Testis (tissue), 3 donors: ENCODE data around the gene CLK2. TPM values are rescaled to one million over a fixed set of nuclear protein-coding genes. Genes with fewer than 3 reads are reported as not detected.

Source experiments
- DNase-seq: peaks from one replicate; pipeline ENCODE4 v3.0.0-alpha.2; 2019
- H3K27ac ChIP-seq, 2 donors: fragments of 200-600 bp; sonication (generic); one replicate each; pipeline ENCODE4 v1.5.1; 2019
- H3K27me3 ChIP-seq: fragments of 200-600 bp; sonication (generic); one replicate; pipeline ENCODE4 v1.5.1; 2019
- H3K36me3 ChIP-seq: fragments of 200-600 bp; sonication (generic); one replicate; pipeline ENCODE4 v1.5.1; 2017; ENCODE audit warnings: low read depth; ENCODE audit errors: missing control alignments
- H3K4me1 ChIP-seq: fragments of 200-600 bp; sonication (generic); one replicate; pipeline ENCODE4 v1.5.1; 2019
- H3K4me3 ChIP-seq, 2 donors: fragments of 200-600 bp; sonication (generic); one replicate each; pipeline ENCODE4 v1.5.1; 2017 to 2019
- H3K9me3 ChIP-seq: fragments of 200-600 bp; sonication (generic); one replicate; pipeline ENCODE4 v1.5.1; 2017
- POLR2A ChIP-seq: fragments of 450-650 bp; IDR thresholded peaks from one replicate; pipeline ENCODE4 v1.6.1; 2017; ENCODE audit warnings: antibody characterized with exemption, mild to moderate bottlenecking, moderate library complexity
- WGBS, 2 donors: methylation state at CpG; one replicate each; pipeline ENCODE4 v1.1.5; 2018; 5-methylcytosine and 5-hydroxymethylcytosine counted together
- intact Hi-C: fragments of 100-400 bp; cut with DNase I; formaldehyde crosslinking; loops from one replicate; pipeline ENCODE4 v1.15.1; 2023; ENCODE audit warnings: low total_unique reads
- polyA plus RNA-seq: library from polyadenylated mRNA; stranded (reverse); fragments of 350-450 nt; fragmentation: Illumina TruSeq; extraction: RNeasy Lipid Tissue Mini Kit (QIAGEN cat#74804); gene quantifications from one replicate; pipeline ENCODE4 v1.2.3, GENCODE V29; 2014; ENCODE audit warnings: low read depth, low replicate concordance; ENCODE audit not compliant: insufficient read depth
- total RNA-seq, 2 donors: library from RNA; depleted of rRNA; stranded (reverse); fragments of >200 nt; gene quantifications; one replicate each; pipeline ENCODE4 v1.2.3, GENCODE V29; 2016
- TF ChIP-seq, protein P1 (sequence below), 3 experiments: fragments of 450-650 bp in 2 of 3; fragments of 200-600 bp in 1 of 3; sonication (generic) in 1 of 3; IDR thresholded peaks; one replicate each; pipeline ENCODE4 v1.5.1; 2016 to 2019; ENCODE audit warnings: antibody characterized with exemption in 3 of 3, mild to moderate bottlenecking in 2 of 3, moderate library complexity in 1 of 3

CLK2 gene
- total and polyA plus RNA-seq, 3 donors from 2014 or later = 37.0 to 54.1 (median 52.8) TPM

DNA sequence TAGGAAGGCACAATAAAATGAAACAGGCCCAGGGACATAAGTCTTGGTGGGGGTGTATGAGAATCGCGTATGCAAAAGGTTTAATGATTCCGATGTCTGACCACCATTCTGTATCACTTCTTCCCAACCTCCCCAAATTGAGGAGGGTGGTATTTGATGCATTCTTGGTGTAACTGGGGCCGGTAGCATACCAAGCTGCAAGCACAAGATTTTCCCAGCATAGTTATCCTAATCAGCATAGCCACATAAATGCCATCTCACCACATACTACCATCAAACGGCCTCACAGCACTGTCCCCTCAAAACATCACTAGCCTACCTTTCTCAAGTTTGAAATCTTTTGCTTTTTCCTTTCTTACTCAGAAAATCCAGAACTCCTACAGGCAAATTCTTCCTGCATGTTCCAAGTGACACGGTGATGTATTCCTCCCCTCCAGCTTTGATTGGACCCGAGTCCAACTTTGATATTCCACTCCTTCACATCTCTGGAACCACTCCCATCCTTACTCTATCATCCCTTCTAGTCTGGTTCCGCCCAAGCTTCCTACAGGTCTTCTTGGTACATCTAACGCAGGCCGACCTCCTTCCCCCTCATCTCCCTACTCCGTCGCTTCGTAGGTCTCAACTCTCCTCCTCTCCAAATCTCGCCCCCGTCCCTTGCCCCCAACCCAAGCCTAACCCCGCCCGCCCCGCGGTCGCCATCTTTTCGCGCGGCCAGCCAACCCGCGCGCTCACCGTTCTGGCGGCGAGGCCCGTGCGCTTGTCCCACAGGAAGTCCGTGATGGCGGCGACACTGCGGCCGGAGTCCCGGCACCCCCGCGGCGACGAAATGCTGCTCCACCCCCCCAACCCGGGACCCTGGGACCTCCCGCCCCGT lies 600 bp downstream of the CLK2 start:
- H3K27me3 ChIP-seq = no peaks in the 10 kb centered on the region
- DNase-seq = peak; percentile 35
- H3K4me3 ChIP-seq = peak overlapping the region; percentile 73 to 88
- H3K27ac ChIP-seq = peak overlapping the region; percentile 94 to 97
- no peaks in the 10 kb centered on the region for H3K9me3 ChIP-seq
- no peak for TF ChIP-seq POLR2A
- TF ChIP-seq, protein P1, sequence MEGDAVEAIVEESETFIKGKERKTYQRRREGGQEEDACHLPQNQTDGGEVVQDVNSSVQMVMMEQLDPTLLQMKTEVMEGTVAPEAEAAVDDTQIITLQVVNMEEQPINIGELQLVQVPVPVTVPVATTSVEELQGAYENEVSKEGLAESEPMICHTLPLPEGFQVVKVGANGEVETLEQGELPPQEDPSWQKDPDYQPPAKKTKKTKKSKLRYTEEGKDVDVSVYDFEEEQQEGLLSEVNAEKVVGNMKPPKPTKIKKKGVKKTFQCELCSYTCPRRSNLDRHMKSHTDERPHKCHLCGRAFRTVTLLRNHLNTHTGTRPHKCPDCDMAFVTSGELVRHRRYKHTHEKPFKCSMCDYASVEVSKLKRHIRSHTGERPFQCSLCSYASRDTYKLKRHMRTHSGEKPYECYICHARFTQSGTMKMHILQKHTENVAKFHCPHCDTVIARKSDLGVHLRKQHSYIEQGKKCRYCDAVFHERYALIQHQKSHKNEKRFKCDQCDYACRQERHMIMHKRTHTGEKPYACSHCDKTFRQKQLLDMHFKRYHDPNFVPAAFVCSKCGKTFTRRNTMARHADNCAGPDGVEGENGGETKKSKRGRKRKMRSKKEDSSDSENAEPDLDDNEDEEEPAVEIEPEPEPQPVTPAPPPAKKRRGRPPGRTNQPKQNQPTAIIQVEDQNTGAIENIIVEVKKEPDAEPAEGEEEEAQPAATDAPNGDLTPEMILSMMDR (IDR thresholded peaks at IDR 0.05) = no peak
- WGBS, 2 donors = 4 to 5% methylated on average over 33 to 44 of the region's 44 CpGs
- no peaks in the 10 kb centered on the region for H3K36me3 ChIP-seq
- peaks cover 23% of the 10 kb centered on the region for H3K4me1 ChIP-seq
- intact Hi-C loops = no loop called here

DNA sequence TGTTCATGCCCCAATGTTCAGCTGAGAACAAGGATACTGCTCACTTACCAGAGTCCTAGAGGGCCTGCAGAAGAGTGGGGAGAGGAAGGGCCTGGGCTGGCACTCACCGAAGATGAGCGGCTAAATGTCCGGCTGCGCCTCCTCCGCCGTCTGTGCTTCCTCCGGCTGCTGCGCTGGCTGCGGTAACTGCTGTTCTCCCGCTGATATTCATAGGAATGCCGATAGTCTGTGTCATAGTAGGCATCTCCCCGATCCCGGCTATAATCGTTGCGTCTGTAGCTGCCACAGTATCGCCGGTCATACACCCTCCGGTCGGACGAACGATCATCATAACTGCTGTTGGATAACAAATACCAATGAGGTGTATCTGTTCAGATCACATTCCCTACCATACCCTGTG lies 3.9 kb downstream of the CLK2 start:
- no peaks in the 10 kb centered on the region for H3K36me3 ChIP-seq
- no peak overlapping the region for H3K27ac ChIP-seq
- no peak for TF ChIP-seq POLR2A
- TF ChIP-seq, protein P1 (IDR thresholded peaks at IDR 0.05) = no peak
- no peak for DNase-seq
- no peaks in the 10 kb centered on the region for H3K9me3 ChIP-seq
- intact Hi-C loops = no loop called here
- no peak overlapping the region for H3K4me3 ChIP-seq
- peaks cover 18% of the 10 kb centered on the region for H3K4me1 ChIP-seq
- 93% methylated on average over 21 of the region's 21 CpGs for WGBS, 2 donors
- no peaks in the 10 kb centered on the region for H3K27me3 ChIP-seq

DNA sequence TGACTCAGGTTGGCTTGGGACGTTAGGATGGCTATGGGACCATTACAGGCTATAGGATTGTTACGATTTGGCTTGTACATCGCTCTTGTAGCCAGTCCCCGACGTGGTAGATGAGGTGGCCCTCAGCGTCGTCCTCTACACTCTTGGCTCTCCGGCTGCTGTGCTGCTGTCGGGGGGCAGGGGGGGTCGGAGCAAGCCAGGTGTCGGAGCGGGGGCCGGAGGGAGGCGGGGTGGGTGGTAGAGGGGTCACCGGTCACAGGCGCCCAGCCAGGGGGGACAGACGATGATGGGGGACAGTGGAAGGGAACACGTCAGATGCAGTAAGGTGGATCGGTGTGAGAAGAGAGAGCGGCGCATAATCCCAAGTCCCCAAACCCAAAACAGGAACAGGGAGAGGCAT lies 4.7 kb downstream of the CLK2 start:
- intact Hi-C loops = no loop called here
- H3K4me3 ChIP-seq = no peak overlapping the region
- peaks cover 14% of the 10 kb centered on the region for H3K4me1 ChIP-seq
- no peaks in the 10 kb centered on the region for H3K36me3 ChIP-seq
- no peak overlapping the region for H3K27ac ChIP-seq
- WGBS, 2 donors = 90% methylated on average over 20 to 21 of the region's 21 CpGs
- H3K27me3 ChIP-seq = no peaks in the 10 kb centered on the region
- TF ChIP-seq, protein P1 (IDR thresholded peaks at IDR 0.05) = no peak
- no peak for TF ChIP-seq POLR2A
- H3K9me3 ChIP-seq = no peaks in the 10 kb centered on the region
- no peak for DNase-seq

DNA sequence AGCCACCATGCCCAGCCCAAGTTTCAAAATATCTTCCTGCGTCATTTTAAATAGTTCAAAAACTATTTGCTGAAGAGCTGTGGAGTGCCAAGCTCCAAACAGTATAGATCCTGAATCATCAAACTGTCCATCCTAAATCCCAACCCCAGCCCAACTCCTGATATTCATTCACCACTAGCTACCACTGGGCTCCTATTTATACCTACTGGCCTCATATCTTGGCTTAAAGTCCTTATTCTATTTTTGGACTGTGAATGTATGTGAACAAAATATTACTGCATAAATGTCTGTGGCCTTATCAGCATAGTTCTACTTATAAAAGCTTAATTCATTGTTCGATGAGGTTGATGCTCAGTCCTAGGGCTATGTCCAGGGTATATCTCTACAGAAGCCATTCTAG lies 5.9 kb downstream of the CLK2 start:
- Histone ChIP-seq H3K27ac (no peak overlapping the region), H3K4me1 (peaks cover 16% of the 10 kb centered on the region), H3K9me3 (no peaks in the 10 kb centered on the region), H3K4me3 (no peak overlapping the region), H3K36me3 (no peaks in the 10 kb centered on the region), H3K27me3 (no peaks in the 10 kb centered on the region)
- TF ChIP-seq POLR2A = no peak
- TF ChIP-seq, protein P1 (IDR thresholded peaks at IDR 0.05) = no peak
- 95 to 97% methylated on average over 2 of the region's 2 CpGs for WGBS, 2 donors
- DNase-seq = no peak
- intact Hi-C loops = no loop called here

DNA sequence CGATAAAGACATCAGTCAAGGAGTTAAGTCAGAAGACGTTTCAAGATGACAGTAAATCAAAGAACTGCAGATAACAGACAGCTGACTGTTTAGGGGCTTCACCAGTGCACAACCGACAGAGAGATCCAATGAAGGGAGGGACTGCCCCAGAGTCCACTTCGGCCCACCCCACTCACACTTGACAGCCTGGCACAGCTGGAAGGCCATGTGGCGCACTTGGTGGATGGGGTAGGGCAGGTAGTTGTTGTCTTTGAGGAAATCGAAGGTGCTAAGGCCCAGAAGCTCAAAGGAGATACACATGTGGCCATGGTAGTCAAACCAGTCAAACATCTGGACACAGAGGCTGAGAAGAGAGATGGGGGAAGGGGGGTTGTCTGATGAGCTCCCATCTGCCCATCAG lies 6.8 kb downstream of the CLK2 start:
- no peaks in the 10 kb centered on the region for H3K27me3 ChIP-seq
- H3K27ac ChIP-seq = no peak overlapping the region
- H3K4me3 ChIP-seq = no peak overlapping the region
- H3K4me1 ChIP-seq = peaks cover 9% of the 10 kb centered on the region
- 74 to 81% methylated on average over 6 of the region's 6 CpGs for WGBS, 2 donors
- no peaks in the 10 kb centered on the region for H3K36me3 ChIP-seq
- H3K9me3 ChIP-seq = no peaks in the 10 kb centered on the region
- no peak for DNase-seq
- TF ChIP-seq POLR2A = no peak
- TF ChIP-seq, protein P1 (IDR thresholded peaks at IDR 0.05) = no peak
- intact Hi-C loops = no loop called here
